NCI-H187 (cell line): Measurements from ENCODE around the gene CCNY.
"Not testable (repeated sequence)": the region's sequence is repeated elsewhere in the genome, so short reads cannot be mapped to it uniquely, and the experiment has no call there.

Experiments
- DNase-seq, 2 experiments: peaks; one replicate each; lab custom pipeline; 2025; lab: John Stamatoyannopoulos, UW

CCNY gene

GRCh38 chr10:35517431-35518181 lies 181.3 kb downstream of the CCNY start:
- no peak for DNase-seq

GRCh38 chr10:35518187-35518586 lies 181.9 kb downstream of the CCNY start:
- DNase-seq, result not testable (repeated sequence)

GRCh38 chr10:35520996-35521395 lies 184.7 kb downstream of the CCNY start:
- DNase-seq, result no peak

DNA sequence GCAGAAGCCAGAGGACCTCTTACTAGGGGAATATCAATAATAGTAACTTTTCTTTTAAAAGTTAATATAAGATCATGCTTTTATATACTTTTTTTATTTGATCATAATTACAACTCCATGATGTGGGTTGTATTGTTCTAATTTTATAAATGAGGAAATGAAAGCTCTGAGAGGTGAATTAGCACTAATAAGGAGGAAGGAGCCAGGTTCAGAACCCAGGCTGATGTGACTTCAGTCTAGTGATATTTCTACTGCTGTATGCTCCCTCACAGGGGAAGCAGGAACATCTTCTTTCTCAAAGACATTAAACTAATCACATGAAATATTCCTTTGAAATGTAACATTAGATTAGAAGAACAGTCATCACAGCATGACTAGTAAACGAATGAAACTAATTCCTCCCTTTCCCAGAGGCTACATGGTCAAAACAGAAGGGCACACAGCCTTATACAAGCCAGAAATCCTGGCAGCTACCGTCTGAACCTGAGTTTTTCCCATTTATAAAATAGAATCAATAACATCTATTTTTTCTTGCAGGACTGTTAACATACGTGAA lies 187.4 kb downstream of the CCNY start:
- no peak for DNase-seq

DNA sequence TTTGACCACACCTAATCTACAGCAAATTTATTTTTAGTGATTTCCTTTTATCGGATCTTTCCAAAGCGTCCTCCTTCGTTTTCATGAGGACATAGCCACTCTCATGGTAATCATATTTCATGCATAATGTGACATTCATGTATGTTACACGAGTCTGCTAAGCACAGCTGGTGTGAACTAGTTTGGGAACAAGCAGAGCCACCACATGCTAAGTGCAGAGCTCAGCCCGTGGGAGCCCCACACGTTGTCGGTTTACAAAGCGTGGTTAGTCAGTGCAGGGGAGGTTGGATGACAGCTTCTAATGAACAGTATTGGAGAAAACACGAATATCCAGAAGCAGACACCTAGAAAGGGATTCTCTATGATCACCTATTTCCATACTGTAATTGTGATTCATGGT lies 190.4 kb downstream of the CCNY start:
- DNase-seq, result no peak

GRCh38 chr10:35532141-35532540 lies 195.8 kb downstream of the CCNY start:
- DNase-seq, result no peak

GRCh38 chr10:35533565-35533964 lies 197.3 kb downstream of the CCNY start:
- DNase-seq, result no peak

- no peak for DNase-seq
These were observed 198.8 kb downstream of the CCNY start for GRCh38 chr10:35535136-35535535.

GRCh38 chr10:35536789-35537188 lies 200.5 kb downstream of the CCNY start:
- no peak for DNase-seq

DNA sequence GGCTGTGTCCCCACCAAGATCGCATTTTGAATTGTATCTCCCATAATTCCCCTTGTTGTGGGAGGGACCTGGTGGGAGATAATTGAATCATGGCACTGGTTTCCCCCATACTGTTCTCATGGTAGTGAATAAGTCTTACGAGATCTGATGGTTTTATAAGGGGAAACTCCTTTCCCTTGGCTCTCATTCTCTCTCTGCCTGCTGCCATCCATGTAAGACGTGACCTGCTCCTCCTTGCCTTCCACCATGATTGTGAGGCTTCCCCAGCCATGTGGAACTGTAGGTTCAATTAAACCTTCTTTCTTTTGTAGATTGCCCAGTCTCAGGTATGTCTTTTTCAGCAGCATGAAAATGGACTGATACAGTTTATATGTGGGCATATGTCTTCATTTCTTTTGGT lies 201.6 kb downstream of the CCNY start:
- DNase-seq, result not testable (repeated sequence)

DNA sequence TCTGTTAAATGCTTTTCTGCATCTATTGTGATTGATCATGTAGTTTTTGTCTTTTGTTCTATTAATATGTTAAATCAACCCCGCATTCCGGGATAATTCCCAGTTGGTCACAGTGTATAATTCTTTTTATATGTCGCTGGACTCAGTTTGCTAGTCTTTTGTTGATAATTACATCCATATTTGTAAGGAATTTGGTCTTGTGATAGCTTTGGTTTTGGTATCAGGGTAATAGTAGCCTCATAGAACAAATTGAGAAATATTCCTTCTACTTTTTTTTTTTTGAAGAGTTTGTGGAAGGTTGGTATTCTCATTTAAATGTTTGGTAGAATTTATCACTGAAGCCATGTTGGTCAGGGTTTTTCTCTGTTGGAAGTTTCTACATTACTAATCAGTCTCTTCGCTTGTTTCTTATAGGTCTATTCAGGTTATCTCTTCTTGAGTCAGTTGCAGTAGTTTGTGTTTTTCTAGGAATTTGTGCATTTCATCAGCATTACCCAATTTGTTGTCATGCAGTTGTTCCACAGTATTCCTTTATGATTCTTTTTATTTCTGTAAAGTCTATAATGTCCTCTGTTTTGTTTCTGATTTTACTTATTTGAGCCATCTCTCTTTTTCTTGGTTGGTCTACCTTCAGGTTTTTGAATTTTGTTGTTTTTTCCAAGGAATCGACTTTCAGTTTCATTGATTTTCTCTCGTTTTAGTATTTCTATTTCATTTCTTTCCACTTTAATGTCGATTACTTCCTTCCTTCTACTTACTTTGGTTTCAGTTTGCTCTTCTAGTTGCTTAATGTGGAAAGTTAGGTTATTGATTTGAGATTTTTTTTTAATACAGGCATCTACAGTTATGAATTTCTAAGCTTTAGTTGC lies 204.2 kb downstream of the CCNY start:
- DNase-seq, result no peak

DNA sequence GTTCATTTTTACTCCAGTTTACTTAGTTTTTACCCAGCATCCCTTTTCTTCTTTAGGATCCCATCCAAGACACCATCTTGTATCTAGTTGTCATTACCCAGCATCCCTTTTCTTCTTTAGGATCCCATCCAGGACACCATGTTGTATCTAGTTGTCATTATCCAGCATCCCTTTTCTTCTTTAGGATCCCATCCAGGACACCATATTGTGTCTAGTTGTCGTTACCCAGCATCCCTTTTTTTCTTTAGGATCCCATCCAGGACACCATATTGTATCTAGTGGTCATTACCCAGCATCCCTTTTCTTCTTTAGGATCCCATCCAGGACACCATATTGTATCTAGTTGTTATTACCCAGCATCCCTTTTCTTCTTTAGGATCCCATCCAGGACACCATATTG lies 205.4 kb downstream of the CCNY start:
- no peak for DNase-seq

GRCh38 chr10:35542303-35542702 lies 206.0 kb downstream of the CCNY start:
- no peak for DNase-seq

DNA sequence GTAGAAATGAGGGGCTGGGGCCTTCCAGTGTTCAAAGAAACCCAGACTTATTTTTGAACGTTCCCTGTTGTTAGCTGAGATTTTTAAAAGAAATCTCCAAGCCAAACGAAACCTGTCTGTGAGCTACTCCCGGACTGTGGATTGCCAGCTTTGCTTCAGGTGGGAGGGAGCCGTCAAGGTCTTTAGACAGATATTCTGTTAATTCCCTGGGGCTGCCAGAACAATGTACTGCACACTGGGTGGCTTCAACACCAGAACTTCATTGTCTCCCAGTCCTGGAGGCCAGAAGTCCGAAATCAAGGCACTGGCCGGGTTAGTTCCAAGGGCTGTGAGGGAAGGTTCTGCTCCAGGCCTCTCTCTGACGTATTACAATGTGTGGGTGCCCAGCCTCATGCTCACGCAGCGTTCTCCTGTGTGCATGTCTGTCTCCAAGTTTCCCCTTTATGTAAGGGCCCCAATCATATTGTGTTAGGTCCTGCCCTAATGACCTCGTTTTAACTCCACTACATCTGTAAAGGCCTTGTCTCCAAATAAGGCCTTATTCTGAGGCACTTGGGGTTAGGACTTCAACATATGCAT lies 208.9 kb downstream of the CCNY start:
- no peak for DNase-seq

GRCh38 chr10:35545878-35546590 lies 209.7 kb downstream of the CCNY start:
- no peak for DNase-seq

DNA sequence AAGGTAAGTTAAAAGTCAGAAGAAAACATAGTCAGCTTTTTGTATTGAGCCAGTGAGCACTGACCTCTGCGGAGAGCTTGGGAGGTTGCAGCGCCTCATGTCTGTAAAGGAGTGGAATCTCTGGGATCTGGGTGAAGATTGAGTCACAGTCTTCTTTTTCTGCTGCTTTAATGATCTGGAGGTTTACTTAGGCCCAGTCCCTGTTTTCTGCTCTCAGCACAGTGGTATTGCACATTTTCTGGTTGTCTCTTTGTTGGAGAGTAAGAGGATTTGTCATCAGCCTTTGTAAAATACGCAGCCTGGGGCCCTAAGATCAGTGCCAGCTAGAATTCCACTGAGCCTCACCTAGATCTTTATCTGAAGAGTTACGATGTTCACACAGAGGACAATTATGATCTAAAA lies 210.5 kb downstream of the CCNY start:
- DNase-seq, result no peak

- DNase-seq, result no peak
These were observed 216.5 kb downstream of the CCNY start for GRCh38 chr10:35552650-35553342.

DNA sequence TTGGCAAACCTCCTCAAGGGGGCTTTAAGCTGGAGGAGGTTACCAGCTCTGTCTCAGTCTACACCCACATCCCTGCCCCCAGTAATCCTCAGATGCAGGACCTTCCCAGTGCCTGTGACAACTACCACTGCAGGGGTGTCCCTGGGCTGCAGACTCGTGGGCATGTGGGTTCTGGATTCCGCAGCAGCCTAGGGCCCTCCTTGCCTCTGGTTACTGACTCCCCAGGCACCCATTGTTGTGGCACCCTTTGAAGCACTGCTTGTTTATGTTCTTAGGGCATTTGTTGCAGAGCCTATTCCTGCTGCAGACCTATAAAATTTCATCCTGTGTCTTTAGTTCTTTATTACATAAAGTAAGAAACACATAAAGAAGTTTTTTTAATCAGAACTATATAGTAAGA lies 217.7 kb downstream of the CCNY start:
- DNase-seq, result no peak

DNA sequence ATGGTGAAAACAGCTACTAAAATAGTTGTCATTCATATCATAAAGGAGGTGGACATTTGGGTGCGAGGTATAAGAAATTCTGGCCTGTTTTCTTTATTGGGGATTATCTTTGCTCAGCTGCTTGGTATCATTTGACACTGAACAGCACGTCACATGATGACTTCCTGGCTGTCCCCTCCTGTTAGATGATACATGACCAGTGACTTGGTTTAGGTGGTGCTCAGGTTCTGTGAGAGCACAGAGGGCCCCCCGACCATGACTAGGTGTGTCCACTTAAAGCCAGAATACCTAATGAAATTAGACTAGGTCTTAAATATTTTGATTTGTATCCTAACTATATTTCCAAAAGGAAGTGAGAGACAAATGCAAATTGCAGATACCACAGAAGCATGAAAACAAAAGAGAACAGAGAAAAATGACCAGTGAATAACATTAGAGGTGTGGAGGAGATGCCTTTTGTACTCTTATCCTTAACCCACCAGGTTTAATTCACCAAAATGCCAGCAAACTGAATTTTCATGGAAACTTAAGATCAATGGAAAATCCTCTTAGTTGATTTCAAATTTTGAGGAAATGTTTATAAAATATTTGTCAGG lies 218.2 kb downstream of the CCNY start:
- DNase-seq, result no peak

- no peak for DNase-seq
These were observed 219.9 kb downstream of the CCNY start for GRCh38 chr10:35555962-35556930.
